ENCODE results near the gene PABPC1L.
"Not testable (repeated sequence)": the region's sequence is repeated elsewhere in the genome, so short reads cannot be mapped to it uniquely, and the experiment has no call there.

Gene PABPC1L

GRCh38 chr20:44909872-44910689 lies at the start of gene PABPC1L:
TSS of gene PABPC1L (plus strand) at chr20:44910060. CDS start at chr20:44910144, 84 bp downstream.
- peak; percentile 73 for DNase-seq (ENCODE audit: low read depth)

DNA sequence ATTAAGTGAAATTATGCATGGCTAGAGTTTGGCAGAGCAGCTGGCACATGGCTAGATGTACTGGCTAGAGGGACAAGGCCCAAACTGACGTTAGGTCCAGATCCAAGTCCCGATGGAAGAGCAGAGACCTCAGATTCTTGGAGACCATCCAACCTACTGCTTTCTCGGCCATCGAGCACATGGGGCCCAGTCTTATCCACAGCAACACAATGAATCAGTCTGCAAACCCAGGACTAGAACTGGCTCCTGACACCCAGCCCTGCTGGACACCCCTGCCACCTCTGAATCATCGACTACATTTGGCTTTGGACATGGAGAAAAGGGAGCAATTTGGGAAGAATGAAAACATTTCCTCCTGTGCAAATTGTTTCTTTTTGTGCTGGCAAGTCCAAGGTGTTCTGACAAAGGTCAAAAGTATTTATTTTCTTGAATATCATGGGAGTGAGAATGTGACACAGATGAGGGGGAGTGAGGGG lies 48.3 kb upstream of the PABPC1L start:
- DNase-seq (ENCODE audit: low read depth) = no peak

DNA sequence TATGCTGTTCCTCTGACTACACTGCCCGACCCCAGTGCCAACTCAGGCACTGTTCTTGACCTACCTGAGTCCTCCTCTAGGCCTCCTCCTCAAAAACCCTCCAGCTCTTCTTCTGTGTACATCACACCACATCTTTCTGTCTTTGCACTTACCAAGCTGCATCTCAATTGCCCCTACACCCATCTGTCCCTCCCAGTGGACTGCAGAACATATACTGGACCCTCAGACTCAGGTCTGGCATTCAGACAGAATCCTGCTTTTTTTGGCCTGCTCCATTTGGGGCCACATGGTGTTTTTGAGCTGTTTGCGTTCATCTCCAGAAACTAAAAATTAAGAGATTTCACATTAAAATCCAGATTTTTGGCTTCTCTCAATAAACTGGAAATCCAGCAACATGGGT lies 47.6 kb upstream of the PABPC1L start:
- no peak for DNase-seq (ENCODE audit: low read depth)

GRCh38 chr20:44863365-44864084 lies 46.3 kb upstream of the PABPC1L start:
- DNase-seq (ENCODE audit: low read depth) = not testable (repeated sequence)

GRCh38 chr20:44864493-44864892 lies 45.4 kb upstream of the PABPC1L start:
- not testable (repeated sequence) for DNase-seq (ENCODE audit: low read depth)

DNA sequence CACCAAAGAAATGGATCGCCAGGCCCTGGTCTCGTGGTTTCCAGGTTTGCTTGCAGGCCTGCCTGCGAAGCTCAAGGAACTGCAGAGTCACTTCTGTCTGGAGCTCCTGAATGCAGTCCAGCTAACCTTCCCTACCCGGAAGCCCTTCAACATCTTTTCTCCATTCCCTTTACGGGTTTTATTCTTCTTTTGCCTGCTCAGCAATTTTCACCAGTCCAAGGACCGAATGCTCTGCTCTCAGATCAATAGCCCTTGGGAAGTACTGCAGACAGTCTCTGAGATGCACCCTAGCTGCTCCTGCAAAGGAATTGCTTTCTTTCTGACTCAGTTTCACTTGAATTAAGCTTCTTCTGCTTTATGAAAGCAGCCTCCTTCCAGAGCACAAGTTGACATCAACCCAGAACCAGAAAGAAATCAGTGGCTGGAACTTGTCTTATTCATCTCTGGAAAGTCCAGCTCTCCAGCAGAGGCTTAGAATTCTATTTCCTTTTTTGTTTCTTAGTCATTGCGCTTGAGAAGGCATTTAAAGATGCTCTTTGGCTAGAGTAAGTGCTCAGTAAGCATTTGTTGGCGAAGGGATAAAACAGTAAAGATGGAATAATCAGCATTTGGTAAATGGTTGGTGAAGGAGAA lies 43.0 kb upstream of the PABPC1L start:
- DNase-seq (ENCODE audit: low read depth) = no peak

DNA sequence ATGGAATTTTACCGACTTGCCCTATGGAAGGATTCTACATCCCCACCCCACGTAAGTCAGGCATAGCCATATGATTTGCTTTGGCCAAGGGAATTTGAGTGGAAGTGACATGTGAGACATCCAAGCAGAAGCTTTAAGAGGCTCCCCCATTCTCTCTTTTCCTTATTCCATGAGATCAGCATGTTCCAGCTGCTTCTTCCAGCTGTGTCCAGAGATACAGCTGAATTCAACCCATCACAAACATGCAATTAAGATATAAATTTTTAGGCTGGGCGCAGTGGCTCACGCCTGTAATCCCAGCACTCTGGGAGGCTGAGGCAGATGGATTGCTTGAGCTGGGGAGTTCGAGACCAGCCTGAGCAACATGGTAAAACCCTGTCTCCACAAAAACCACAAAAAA lies 40.4 kb upstream of the PABPC1L start:
- no peak for DNase-seq (ENCODE audit: low read depth)

DNA sequence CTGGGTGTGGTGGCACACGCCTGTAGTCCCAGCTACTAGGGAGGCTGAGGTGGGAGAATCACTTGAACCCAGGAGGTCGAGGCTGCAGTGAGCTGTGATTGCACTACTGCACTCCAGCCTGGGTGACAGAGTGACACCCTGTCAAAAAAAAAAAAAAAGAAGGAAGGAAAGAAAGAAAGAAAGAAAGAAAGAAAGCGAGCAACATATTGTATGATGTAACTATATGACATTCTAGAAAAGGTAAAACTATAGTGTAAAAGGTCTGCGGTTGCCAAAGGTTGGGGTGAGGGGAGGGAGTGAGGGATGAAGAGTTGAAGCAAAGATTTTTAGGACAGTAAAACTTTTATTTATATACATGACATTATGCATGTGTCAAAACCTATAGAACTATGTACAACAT lies 27.5 kb upstream of the PABPC1L start:
- not testable (repeated sequence) for DNase-seq (ENCODE audit: low read depth)

DNA sequence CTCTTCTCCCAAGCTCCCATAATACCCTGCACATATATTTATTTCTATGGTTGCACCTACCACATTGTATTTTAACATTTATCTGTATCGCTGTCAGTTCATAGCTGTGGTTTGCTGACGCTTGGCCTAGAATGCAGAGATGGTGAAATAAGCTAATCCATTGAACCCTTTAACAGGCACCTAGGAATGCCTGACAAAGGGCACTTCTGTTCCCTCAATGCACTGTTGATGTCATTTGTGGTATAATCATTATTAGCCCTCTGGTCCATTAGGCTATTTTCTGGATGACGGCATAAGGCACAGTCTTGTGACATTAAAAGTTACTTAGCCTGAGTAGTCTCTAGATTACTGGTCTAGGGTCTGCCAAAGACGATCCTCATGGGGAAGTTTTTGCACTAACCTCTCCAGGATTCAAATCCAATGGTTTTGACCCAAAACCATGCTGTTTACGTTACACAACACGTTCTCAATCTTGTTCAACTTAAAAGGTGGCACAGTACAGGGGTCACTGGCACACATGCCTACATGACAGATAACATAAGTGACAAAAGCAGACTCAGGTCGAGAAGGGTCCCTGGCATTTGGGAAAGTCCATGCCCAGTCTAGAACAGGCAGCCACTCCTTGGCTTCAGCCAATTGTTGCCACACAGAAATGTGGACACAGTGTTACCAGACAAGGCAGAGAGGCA lies 26.5 kb upstream of the PABPC1L start:
- no peak for DNase-seq (ENCODE audit: low read depth)

DNA sequence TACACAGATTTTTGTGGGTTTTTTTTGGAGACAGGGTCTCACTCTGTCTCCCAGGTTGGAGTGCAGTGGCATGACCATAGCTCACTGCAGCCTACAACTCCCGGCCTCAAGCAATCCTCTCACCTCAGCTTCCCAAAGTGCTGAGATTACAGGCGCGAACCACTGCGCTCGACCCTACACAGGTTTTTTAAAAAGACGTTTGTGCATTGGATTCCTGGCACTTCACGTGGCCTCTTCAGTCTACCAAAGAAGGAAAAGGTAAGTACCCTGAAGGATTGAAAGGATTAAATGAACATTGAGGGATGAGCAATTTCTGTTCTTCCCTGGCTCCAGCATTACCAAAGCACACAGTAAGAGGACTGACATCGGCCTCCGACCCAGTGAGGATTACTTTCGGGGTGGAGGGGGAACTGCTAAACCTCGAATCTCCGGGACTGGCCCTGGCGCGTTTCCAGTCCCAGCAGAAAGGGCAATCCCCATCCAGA lies 24.9 kb upstream of the PABPC1L start:
- no peak for DNase-seq (ENCODE audit: low read depth)

DNA sequence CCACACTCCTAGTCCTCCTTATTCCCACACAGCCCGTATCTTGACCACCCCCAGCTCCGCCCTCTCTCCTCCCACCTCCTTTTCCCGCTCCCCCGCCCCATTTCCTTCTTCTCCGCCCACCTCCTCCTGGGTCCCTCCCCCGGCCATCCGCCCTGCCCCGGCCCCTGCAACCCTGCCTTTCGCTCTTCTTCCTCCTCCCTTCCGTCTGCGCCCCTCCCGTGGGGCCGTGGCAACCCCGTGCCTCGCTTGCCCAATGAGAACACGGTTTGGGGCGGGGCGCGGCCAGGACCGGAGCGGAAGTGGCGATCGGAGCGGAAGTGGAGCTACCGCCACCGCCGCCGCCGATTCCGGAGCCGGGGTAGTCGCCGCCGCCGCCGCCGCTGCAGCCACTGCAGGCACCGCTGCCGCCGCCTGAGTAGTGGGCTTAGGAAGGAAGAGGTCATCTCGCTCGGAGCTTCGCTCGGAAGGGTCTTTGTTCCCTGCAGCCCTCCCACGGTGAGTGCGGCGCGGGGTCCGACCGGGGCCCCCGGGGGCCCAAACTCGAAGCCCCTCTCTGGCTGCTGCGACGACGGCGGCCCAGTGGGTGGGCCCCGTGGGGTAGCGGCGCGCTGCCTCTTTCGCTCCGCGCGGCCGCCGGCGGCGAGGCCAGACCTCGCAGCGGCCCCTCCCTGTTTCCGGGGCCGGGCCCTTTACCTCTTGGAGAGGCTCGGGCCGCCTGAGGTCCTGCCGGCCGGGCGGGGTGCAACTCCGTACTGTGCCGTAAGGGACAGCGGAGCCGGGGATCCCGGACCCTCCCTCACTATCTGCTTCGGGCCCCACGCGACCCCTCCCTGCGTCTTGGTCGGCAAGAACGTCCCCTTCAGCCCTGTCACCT lies 24.2 kb upstream of the PABPC1L start, which contains the start of gene YWHAB:
Gene YWHAB, plus strand, starts transcription at position 314 of the 874 bp plus-strand sequence. CDS start 15,829 bp downstream, outside the sequence.
- peak; percentile 97 for DNase-seq (ENCODE audit: low read depth)

GRCh38 chr20:44886266-44886651 lies 23.6 kb upstream of the PABPC1L start:
- no peak for DNase-seq (ENCODE audit: low read depth)

DNA sequence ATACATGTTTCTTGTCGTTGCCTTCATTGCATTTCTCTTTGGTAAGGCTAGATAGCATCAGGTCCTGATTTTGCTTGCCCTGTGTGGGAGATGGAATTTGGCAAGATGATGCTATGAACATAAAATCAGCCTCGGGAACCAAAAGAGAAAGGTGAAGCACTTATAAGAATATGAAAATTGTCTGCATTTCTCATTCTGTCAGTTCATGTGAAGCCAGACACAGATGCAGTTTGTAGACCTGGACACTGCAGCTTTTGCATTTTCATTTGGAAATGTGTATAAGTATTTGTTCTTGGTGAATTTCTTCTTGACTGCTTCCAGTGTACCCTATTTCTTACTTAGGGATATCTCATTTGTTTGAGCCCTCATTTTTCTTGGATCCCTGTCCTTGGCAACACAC lies 23.0 kb upstream of the PABPC1L start:
- no peak for DNase-seq (ENCODE audit: low read depth)

- DNase-seq (ENCODE audit: low read depth) = no peak
Measured at GRCh38 chr20:44887466-44887865, 22.4 kb upstream of the PABPC1L start.

DNA sequence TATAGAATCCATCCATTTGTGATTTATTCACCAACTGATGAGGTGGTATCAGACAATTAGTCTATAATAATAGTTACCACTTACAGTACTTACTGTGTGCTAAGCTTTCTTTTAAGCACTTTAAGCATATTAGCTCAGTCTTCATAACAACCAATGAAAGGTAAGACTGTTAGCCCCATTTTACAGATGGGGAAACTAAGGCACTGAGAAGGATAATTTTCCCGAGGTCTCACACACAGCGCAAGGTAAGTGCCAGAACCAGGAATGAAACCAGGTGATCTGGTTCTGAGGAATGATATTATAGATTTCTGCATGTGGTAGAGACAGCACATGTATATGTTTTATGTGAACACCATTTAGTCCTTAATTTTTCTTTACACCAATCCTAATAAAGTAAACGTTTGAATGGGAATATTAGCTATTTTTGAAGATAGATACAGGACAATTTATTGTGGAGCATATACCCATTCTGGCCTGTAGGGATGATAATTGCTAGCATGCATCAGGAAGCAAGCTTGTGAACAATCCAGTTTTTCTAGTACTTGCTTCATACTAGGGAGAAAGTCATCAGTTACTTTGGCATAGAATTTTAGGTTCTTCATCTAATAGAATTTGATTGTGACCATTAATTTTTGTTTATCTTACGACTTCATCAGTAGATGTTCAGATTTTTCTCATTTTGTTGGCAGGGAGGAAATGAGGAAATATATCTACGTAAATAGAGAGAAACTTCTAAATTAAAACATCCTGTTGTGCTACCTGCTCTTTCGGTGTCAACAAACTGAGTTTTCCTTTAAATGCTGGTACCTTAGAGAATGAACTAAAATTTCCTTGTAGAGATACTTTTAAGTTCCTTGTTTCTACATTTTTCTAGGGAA lies 21.4 kb upstream of the PABPC1L start:
- DNase-seq (ENCODE audit: low read depth) = no peak

GRCh38 chr20:44891826-44892225 lies 18.0 kb upstream of the PABPC1L start:
- no peak for DNase-seq (ENCODE audit: low read depth)

- DNase-seq (ENCODE audit: low read depth) = no peak
Measured at GRCh38 chr20:44894959-44895358, 14.9 kb upstream of the PABPC1L start.

- no peak for DNase-seq (ENCODE audit: low read depth)
Measured at GRCh38 chr20:44896583-44896982, 13.3 kb upstream of the PABPC1L start.

GRCh38 chr20:44897133-44897532 lies 12.7 kb upstream of the PABPC1L start:
- DNase-seq (ENCODE audit: low read depth) = no peak

All from activated T-cell treated with anti-CD3 and anti-CD28 coated beads for 1 hour (primary cell).